ENCODE data around the gene SYTL5.

Gene SYTL5

GRCh38 chrX:38109042-38109898 is 102.9 kb downstream of the SYTL5 start:
- Mint-ChIP-seq H3K27ac (no peak overlapping the region), H3K4me1 (ENCODE audit: low read depth in 2 of 2) (no peaks in the 10 kb centered on the region), H3K9me3 (no peaks in the 10 kb centered on the region), H3K4me3 (no peak overlapping the region), H3K27me3 (no peaks in the 10 kb centered on the region), H3K36me3 (ENCODE audit: insufficient read depth) (no peaks in the 10 kb centered on the region)
- no peak for ATAC-seq (replicated peaks)
- DNase-seq, result no peak

DNA sequence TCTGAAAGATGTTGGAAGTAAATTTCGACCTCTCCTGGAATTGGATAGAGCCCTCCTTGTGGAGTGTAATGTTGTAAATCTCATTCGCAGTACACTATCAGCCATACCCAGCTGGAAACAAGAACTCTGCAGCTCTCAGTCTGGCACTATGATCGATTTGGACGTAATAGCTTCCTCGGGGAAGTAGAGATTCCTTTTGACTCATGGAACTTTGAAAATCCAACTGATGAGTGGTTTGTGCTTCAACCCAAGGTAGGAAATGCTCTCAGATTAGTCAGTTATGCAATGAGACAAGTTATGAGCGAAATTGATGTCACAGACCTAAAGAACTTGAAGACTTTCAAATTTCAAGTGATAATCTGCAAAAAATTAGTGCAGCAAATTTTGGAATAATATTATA is 103.9 kb downstream of the SYTL5 start:
- ATAC-seq (replicated peaks) (no peak), DNase-seq (no peak)
- Mint-ChIP-seq H3K27ac (no peak overlapping the region), H3K27me3 (no peaks in the 10 kb centered on the region), H3K4me3 (no peak overlapping the region), H3K4me1 (ENCODE audit: low read depth in 2 of 2) (no peaks in the 10 kb centered on the region), H3K9me3 (no peaks in the 10 kb centered on the region), H3K36me3 (ENCODE audit: insufficient read depth) (no peaks in the 10 kb centered on the region)

- no peak for ATAC-seq (replicated peaks)
- Mint-ChIP-seq H3K27me3 (no peaks in the 10 kb centered on the region), H3K27ac (no peak overlapping the region), H3K4me3 (no peak overlapping the region), H3K9me3 (no peaks in the 10 kb centered on the region), H3K36me3 (ENCODE audit: insufficient read depth) (no peaks in the 10 kb centered on the region), H3K4me1 (ENCODE audit: low read depth in 2 of 2) (no peaks in the 10 kb centered on the region)
- no peak for DNase-seq
Measured at GRCh38 chrX:38111196-38111595, 104.8 kb downstream of the SYTL5 start.

DNA sequence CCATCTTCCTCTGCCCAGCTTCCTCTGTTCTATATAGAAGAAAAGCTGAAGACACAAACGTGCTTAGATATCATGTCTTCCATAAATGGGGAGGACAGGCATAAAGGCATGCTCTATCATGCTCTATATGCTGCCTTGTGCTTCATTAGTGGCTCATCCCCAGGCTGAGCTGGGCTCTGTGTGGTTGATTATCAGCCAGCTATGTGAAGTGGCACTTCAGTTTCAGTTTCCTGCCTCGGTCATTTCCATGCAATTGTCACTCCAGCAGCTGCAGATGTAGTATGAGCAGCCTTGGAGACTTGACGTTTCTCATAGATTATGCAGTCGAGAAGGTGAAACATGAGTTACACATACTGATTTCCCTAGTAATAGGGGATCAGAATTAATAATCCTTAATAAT is 106.2 kb downstream of the SYTL5 start:
- ATAC-seq (replicated peaks), result no peak
- Mint-ChIP-seq H3K4me3 (no peak overlapping the region), H3K27ac (no peak overlapping the region), H3K4me1 (ENCODE audit: low read depth in 2 of 2) (no peaks in the 10 kb centered on the region), H3K27me3 (peaks cover 0 to 3% of the 10 kb centered on the region in 2 donors), H3K36me3 (ENCODE audit: insufficient read depth) (no peaks in the 10 kb centered on the region), H3K9me3 (no peaks in the 10 kb centered on the region)
- no peak for DNase-seq

DNA sequence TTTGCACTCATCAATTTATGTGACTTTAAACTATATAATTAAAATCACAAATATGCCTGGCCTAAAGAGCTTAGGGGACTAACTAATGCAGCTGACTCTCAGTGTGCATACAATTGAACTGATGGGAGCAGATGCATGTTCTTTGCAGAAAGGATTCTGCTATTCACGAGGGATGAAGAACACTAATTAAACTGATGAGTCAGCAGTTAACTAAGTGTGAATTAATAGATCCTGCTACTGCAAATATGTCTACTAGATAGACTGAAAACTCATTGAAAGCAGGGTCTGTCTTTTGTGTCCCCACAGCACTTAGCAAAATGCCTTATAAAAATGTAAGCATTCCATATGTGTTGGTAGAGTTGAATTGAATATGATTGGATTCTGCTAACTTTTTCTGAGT is 110.4 kb downstream of the SYTL5 start:
- H3K27me3 Mint-ChIP-seq, result peaks cover 0 to 4% of the 10 kb centered on the region in 2 donors
- H3K27ac Mint-ChIP-seq, result no peak overlapping the region
- no peak for DNase-seq
- no peaks in the 10 kb centered on the region for H3K9me3 Mint-ChIP-seq
- H3K4me3 Mint-ChIP-seq, result no peak overlapping the region
- peaks cover 0 to 1% of the 10 kb centered on the region in 2 donors for H3K4me1 Mint-ChIP-seq (ENCODE audit: low read depth in 2 of 2)
- H3K36me3 Mint-ChIP-seq (ENCODE audit: insufficient read depth), result no peaks in the 10 kb centered on the region
- no peak for ATAC-seq (replicated peaks)

DNA sequence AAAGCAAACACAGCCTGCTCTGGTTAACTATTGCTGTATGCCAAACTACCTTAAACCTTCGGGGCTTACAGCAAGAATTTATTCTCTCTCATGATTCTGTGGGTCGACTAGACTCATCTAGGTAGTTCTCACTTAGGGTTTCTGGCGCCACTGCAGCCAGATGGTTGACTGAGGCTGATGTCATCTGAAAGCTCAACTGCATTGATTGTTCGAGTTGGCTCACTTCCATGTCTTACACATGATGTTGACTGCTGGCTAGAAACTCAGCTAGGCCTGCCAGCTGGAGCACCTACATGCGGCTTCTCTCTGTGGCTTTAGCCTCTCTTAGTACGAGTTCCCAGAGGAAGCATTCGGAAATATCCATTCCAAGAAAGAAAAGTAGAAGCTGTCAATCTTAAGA is 111.1 kb downstream of the SYTL5 start:
- H3K27me3 Mint-ChIP-seq, result peaks cover 0 to 4% of the 10 kb centered on the region in 2 donors
- peaks cover 0 to 1% of the 10 kb centered on the region in 2 donors for H3K4me1 Mint-ChIP-seq (ENCODE audit: low read depth in 2 of 2)
- H3K9me3 Mint-ChIP-seq, result no peaks in the 10 kb centered on the region
- DNase-seq, result no peak
- H3K4me3 Mint-ChIP-seq, result no peak overlapping the region
- H3K36me3 Mint-ChIP-seq (ENCODE audit: insufficient read depth), result no peaks in the 10 kb centered on the region
- H3K27ac Mint-ChIP-seq, result no peak overlapping the region
- ATAC-seq (replicated peaks), result no peak

DNA sequence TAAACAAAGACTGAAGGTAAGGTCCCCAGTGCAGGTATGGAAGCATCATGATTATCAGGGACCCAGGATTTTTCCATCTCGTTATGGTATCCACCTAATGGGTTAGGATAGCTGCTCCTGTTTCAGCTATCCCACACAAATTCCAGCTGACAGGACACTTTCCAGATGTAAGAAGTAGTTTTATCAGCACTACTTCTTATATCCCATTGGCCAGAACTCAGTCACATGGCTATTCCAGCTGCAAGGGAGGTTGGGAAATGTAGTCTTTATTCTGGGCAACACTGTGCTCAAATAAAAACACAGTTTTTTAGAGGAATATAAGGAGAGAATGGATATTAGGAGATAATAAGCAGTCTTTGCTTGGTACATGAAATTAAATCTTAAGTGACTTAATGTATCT is 117.6 kb downstream of the SYTL5 start:
- Mint-ChIP-seq H3K9me3 (no peaks in the 10 kb centered on the region), H3K27ac (no peak overlapping the region), H3K27me3 (no peaks in the 10 kb centered on the region), H3K4me3 (no peak overlapping the region), H3K4me1 (ENCODE audit: low read depth in 2 of 2) (peaks cover 0 to 1% of the 10 kb centered on the region in 2 donors), H3K36me3 (ENCODE audit: insufficient read depth) (no peaks in the 10 kb centered on the region)
- ATAC-seq (replicated peaks) (no peak), DNase-seq (no peak)

DNA sequence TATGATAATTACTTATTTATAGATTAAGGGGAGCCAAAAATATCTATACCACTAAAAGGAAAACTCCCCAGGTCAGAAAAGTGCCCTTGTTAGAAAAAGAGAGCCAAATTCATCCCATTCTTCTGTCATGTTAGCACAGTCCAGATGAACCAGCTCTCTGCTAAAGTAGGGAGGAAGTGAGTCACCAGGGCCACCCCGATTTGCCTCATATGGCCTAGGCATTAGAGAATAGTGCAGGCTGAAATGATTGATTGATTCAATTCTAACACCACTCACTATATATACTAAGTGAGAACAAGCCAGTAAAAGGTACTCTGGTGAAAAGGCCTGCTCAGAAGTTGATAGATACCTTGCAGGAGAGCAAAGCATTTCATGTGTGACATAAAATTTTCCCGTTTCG is 119.8 kb downstream of the SYTL5 start:
- H3K4me3 Mint-ChIP-seq, result no peak overlapping the region
- no peaks in the 10 kb centered on the region for H3K36me3 Mint-ChIP-seq (ENCODE audit: insufficient read depth)
- no peaks in the 10 kb centered on the region for H3K4me1 Mint-ChIP-seq (ENCODE audit: low read depth in 2 of 2)
- ATAC-seq (replicated peaks), result no peak
- no peak overlapping the region for H3K27ac Mint-ChIP-seq
- DNase-seq, result no peak
- no peaks in the 10 kb centered on the region for H3K9me3 Mint-ChIP-seq
- peaks cover 0 to 7% of the 10 kb centered on the region in 2 donors for H3K27me3 Mint-ChIP-seq

DNA sequence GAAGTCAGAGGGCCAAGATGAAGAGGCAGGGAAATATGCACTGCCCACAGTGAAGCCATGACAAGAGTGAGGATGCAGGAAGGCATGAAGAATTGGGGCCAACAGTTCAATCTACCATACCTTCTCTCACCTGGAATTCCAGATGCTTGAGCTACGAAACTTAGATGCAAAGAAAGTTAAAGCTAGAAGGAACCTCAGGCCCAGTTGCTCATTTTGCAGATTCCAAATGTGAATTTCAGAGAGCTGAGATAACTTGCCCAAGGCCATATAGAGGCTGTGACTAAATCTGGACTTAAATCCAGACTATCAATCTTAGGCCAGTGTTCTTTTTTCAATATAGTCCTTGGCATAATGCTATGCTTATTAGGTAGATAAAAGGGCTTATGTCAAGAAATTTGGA is 121.6 kb downstream of the SYTL5 start:
- ATAC-seq (replicated peaks) (no peak), DNase-seq (no peak)
- H3K4me1 Mint-ChIP-seq (ENCODE audit: low read depth in 2 of 2), result no peaks in the 10 kb centered on the region
- no peak overlapping the region for H3K27ac Mint-ChIP-seq
- peaks cover 0 to 7% of the 10 kb centered on the region in 2 donors for H3K27me3 Mint-ChIP-seq
- H3K36me3 Mint-ChIP-seq (ENCODE audit: insufficient read depth), result no peaks in the 10 kb centered on the region
- H3K4me3 Mint-ChIP-seq, result no peak overlapping the region
- no peaks in the 10 kb centered on the region for H3K9me3 Mint-ChIP-seq

GRCh38 chrX:38129366-38129765 is 123.0 kb downstream of the SYTL5 start:
- Mint-ChIP-seq H3K4me3 (no peak overlapping the region), H3K27ac (no peak overlapping the region), H3K27me3 (peaks cover 0 to 7% of the 10 kb centered on the region in 2 donors), H3K36me3 (ENCODE audit: insufficient read depth) (no peaks in the 10 kb centered on the region), H3K4me1 (ENCODE audit: low read depth in 2 of 2) (no peaks in the 10 kb centered on the region), H3K9me3 (no peaks in the 10 kb centered on the region)
- ATAC-seq (replicated peaks), result no peak
- no peak for DNase-seq

DNA sequence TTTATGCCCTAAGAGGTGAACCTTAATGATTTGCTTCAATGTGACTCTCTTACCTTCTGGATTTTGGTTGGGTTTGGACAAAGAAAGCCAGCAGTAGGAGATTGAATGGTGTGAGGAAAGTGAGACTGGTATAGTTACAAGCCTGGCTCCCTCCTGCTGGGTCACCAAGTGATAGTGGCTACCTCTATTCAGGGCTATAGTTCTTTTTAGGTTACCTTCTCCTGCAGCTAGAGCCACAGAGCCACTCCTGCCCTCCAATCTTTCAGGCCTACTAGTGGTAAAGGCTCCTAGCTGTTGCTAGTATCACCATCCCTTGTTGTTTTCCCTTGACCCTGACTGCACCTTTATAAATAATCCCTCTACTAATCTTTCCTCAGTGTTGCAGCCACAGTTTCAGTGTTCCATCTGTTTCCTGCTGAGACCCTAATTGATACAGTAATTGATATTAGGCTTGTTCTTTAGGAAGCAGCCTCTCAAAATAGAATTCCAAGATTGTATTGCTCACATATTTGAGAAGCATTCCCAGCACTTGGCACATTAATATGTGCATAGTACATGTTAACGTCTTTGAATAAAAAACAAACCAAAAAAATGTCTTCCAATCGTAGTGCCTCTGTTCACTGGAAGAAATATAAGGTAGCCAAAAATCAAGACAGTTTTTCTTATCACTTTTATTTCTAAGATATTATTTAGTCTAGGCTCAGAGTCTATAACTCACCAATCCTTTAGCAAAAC is 132.0 kb downstream of the SYTL5 start:
- Mint-ChIP-seq H3K4me1 (ENCODE audit: low read depth in 2 of 2) (no peaks in the 10 kb centered on the region), H3K27me3 (peaks cover 0 to 10% of the 10 kb centered on the region in 2 donors), H3K36me3 (ENCODE audit: insufficient read depth) (no peaks in the 10 kb centered on the region), H3K4me3 (no peak overlapping the region), H3K9me3 (no peaks in the 10 kb centered on the region), H3K27ac (no peak overlapping the region)
- ATAC-seq (replicated peaks), result no peak
- DNase-seq, result no peak

DNA sequence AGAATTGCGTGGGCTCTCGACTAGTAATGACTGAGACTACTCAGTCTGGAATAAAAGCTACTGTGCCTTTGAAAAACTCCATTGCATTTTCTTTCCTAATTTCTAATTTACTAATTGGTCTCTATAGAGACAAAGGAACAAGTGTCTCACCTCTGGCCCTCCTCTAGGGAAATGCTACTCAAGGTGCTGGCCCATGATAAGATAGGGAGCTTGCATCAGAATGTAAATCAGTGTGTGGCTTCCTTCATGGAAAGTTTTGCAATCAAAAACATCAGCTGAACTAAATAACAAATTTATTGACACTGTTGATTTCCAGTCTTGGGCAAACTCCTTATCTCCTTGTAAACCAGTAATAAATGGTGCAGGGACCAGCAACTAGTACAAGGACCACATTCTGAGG is 132.5 kb downstream of the SYTL5 start:
- no peak overlapping the region for H3K27ac Mint-ChIP-seq
- ATAC-seq (replicated peaks), result no peak
- H3K36me3 Mint-ChIP-seq (ENCODE audit: insufficient read depth), result no peaks in the 10 kb centered on the region

DNA sequence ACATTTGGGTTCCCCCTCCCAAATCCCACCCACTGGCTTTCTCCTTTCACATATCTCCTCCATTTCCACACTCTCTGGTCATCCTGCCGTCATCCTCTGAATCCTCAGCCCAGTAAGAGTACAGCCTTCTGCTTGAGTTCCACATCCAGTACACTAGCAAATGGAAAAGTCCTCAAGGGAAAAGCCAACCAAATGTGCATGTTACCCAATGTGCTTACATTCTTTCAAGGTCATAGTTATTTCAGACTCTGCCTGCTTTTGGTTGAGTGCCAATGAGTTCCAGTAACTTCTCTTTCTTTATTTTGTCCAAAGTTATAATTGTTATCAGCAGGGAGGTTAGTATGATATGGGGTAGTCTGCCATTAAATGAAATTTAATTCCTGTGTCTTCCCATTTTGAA is 136.3 kb downstream of the SYTL5 start:
- Mint-ChIP-seq H3K9me3 (no peaks in the 10 kb centered on the region), H3K4me1 (ENCODE audit: low read depth in 2 of 2) (no peaks in the 10 kb centered on the region), H3K4me3 (no peak overlapping the region), H3K27me3 (peaks cover 0 to 10% of the 10 kb centered on the region in 2 donors), H3K36me3 (ENCODE audit: insufficient read depth) (no peaks in the 10 kb centered on the region), H3K27ac (no peak overlapping the region)
- DNase-seq, result no peak
- ATAC-seq (replicated peaks), result no peak

More for the DNA sequence above, 132.5 kb downstream of the SYTL5 start:
- Mint-ChIP-seq H3K27me3 (peaks cover 0 to 10% of the 10 kb centered on the region in 2 donors), H3K4me1 (ENCODE audit: low read depth in 2 of 2) (no peaks in the 10 kb centered on the region), H3K9me3 (no peaks in the 10 kb centered on the region), H3K4me3 (no peak overlapping the region)
- DNase-seq, result no peak

GRCh38 chrX:38149016-38149415 is 142.7 kb downstream of the SYTL5 start:
- Mint-ChIP-seq H3K27me3 (peaks cover 10 to 11% of the 10 kb centered on the region in 2 donors), H3K9me3 (no peaks in the 10 kb centered on the region)
- no peak for DNase-seq

More at GRCh38 chrX:38149016-38149415, 142.7 kb downstream of the SYTL5 start:
- Mint-ChIP-seq H3K4me1 (ENCODE audit: low read depth in 2 of 2) (no peaks in the 10 kb centered on the region), H3K4me3 (no peak overlapping the region), H3K27ac (no peak overlapping the region), H3K36me3 (ENCODE audit: insufficient read depth) (no peaks in the 10 kb centered on the region)
- ATAC-seq (replicated peaks), result no peak
